Chondrocyte (in vitro differentiated cells): ENCODE results near the gene TMEM17. TPM values are rescaled to one million over a fixed set of nuclear protein-coding genes. Genes with fewer than 3 reads are reported as not detected.

ENCODE experiments used
- DNase-seq: peaks from one replicate; pipeline ENCODE4 v3.0.0; 2021; ENCODE audit warnings: mixed read lengths, low spot score
- H3K27ac Mint-ChIP-seq: one replicate; pipeline ENCODE4 v1.8.0; 2021; ENCODE audit warnings: mild to moderate bottlenecking, moderate library complexity, mixed read lengths; ENCODE audit not compliant: unreplicated experiment
- H3K27me3 Mint-ChIP-seq: 2 replicates; pipeline ENCODE4 v1.8.0; 2021; ENCODE audit warnings: low read depth, mixed read lengths
- H3K36me3 Mint-ChIP-seq: 2 replicates; pipeline ENCODE4 v1.8.0; 2021; ENCODE audit warnings: low read depth, mixed read lengths
- H3K4me1 Mint-ChIP-seq: 2 replicates; pipeline ENCODE4 v1.8.0; 2021; ENCODE audit warnings: low read depth, mild to moderate bottlenecking, mixed read lengths
- H3K4me3 Mint-ChIP-seq: one replicate; pipeline ENCODE4 v1.8.0; 2021; ENCODE audit warnings: mild to moderate bottlenecking, moderate library complexity, mixed read lengths; ENCODE audit not compliant: unreplicated experiment
- H3K9me3 Mint-ChIP-seq: 2 replicates; pipeline ENCODE4 v1.8.0; 2021; ENCODE audit warnings: low read depth, mixed read lengths
- total RNA-seq: library from RNA; stranded (reverse); gene quantifications from 3 replicates; pipeline ENCODE4 v1.2.1, GENCODE V29; 2021
- TF ChIP-seq, protein P1 (sequence below): fragments of 200-600 bp; sonication (generic); IDR thresholded peaks from 2 replicates; pipeline ENCODE4 v1.5.0; 2021; ENCODE audit warnings: antibody characterized with exemption, mild to moderate bottlenecking, moderate library complexity

The TMEM17 gene
- total RNA-seq, 1 donor from 2014 or later, result 3.8 TPM

DNA sequence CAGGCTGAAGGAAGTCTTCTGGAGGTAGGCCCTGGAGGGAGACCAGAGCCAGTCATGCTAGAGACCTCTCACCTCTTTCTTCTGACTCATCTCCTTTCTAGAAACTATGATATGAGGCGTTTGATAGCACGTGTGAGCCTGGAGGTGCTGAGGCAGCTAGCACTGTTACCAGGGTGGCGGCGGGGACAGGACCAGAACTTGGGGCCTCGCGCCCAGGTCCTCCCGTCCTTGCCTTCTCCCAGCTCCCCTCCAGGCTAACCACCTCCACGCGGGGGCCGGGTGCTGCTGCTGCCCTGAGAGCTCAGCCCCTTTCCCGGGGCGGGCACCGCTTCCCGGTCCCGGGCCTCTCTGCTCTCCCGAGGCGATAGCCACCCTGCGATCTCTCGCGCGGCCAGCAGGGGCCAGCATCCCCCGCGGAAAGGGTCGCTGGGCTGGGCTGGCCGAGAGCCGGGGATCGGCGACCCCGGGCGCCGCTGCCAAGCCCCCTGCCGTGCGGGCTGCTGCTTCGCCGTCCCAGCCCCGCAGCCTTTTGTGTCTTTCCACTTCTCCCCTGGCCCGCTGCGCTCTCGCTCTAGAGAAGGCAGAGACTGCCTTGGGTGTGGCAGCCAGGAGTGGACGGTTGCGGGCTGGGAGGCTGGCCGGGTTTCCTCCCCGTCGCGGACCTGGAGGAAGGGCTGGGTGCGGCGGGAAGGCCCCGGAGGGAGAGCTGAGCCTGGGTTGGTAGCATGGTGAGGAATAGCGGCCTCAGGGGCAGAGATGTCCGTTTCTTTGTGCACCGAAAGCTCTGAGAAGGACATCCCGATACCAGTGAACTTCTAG, 49.1 kb downstream of the TMEM17 start:
- peak; percentile 94 for DNase-seq
- H3K27me3 Mint-ChIP-seq, result no peaks in the 10 kb centered on the region
- no peaks in the 10 kb centered on the region for H3K9me3 Mint-ChIP-seq
- TF ChIP-seq, protein P1, sequence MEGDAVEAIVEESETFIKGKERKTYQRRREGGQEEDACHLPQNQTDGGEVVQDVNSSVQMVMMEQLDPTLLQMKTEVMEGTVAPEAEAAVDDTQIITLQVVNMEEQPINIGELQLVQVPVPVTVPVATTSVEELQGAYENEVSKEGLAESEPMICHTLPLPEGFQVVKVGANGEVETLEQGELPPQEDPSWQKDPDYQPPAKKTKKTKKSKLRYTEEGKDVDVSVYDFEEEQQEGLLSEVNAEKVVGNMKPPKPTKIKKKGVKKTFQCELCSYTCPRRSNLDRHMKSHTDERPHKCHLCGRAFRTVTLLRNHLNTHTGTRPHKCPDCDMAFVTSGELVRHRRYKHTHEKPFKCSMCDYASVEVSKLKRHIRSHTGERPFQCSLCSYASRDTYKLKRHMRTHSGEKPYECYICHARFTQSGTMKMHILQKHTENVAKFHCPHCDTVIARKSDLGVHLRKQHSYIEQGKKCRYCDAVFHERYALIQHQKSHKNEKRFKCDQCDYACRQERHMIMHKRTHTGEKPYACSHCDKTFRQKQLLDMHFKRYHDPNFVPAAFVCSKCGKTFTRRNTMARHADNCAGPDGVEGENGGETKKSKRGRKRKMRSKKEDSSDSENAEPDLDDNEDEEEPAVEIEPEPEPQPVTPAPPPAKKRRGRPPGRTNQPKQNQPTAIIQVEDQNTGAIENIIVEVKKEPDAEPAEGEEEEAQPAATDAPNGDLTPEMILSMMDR, result peak; percentile 99
- H3K4me1 Mint-ChIP-seq, result peaks cover 5% of the 10 kb centered on the region
- no peak overlapping the region for H3K27ac Mint-ChIP-seq
- H3K4me3 Mint-ChIP-seq, result peak overlapping the region; percentile 67
- no peaks in the 10 kb centered on the region for H3K36me3 Mint-ChIP-seq

DNA sequence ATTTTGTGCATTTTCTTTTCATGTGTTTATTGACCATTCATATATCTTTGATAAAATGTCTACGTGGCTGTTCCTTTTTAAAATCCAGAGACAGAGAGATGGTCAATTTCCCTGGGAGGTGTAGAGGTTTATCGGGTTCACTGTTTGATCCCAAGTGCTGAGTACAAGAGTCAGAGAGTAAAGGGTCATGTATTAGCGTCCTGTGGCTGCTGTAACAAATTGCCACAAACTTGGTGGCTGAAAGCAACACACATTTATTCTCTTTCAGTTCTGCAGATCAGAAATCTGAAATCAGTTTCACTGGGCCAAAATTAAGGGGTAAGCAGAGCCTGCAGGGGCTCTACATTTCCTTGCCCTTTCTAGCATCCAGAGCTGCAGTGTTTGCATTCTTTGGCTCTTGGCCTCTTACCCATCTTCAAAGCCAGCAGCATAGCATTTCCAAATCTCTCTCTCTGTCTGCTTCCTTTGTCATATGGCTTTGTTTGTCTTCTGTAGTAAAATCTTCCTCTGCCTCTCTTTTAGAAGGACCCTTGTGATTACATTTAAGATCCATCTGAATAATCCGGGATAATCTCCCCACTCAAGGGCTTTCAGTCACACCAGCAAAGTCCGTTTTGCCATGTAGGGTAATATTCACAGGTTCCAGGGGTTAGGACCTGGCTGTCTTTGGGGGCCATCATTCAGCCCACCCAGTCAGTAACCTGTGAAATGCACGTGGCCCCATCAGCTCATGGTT, 49.9 kb downstream of the TMEM17 start:
- no peaks in the 10 kb centered on the region for H3K9me3 Mint-ChIP-seq
- H3K36me3 Mint-ChIP-seq, result no peaks in the 10 kb centered on the region
- DNase-seq, result no peak
- H3K27me3 Mint-ChIP-seq, result no peaks in the 10 kb centered on the region
- TF ChIP-seq, protein P1, result no peak
- peaks cover 5% of the 10 kb centered on the region for H3K4me1 Mint-ChIP-seq
- H3K27ac Mint-ChIP-seq, result no peak overlapping the region
- no peak overlapping the region for H3K4me3 Mint-ChIP-seq

DNA sequence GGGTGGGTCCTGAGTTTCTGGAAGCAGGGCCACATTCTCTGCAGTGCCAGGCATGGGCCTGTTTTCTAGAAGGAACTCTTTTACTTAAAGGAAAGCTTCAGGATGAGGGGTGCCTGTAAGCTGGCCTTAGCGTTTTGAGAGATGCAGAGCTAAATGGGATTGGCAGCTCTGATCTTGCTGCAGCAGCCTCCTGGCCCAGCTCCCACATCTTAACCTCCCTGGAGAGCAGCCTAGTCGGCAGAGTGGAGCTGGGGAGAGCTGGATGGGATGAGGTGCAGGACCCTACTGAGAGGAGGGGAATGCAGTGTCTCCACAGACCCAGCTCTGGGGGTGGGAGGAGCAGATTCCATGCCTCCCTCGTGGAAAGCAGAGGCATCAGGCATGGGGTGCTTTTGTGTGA, 52.0 kb downstream of the TMEM17 start:
- Mint-ChIP-seq H3K4me1 (peaks cover 5% of the 10 kb centered on the region), H3K27me3 (no peaks in the 10 kb centered on the region), H3K9me3 (no peaks in the 10 kb centered on the region), H3K36me3 (no peaks in the 10 kb centered on the region), H3K4me3 (no peak overlapping the region), H3K27ac (no peak overlapping the region)
- TF ChIP-seq, protein P1, result no peak
- DNase-seq, result no peak

DNA sequence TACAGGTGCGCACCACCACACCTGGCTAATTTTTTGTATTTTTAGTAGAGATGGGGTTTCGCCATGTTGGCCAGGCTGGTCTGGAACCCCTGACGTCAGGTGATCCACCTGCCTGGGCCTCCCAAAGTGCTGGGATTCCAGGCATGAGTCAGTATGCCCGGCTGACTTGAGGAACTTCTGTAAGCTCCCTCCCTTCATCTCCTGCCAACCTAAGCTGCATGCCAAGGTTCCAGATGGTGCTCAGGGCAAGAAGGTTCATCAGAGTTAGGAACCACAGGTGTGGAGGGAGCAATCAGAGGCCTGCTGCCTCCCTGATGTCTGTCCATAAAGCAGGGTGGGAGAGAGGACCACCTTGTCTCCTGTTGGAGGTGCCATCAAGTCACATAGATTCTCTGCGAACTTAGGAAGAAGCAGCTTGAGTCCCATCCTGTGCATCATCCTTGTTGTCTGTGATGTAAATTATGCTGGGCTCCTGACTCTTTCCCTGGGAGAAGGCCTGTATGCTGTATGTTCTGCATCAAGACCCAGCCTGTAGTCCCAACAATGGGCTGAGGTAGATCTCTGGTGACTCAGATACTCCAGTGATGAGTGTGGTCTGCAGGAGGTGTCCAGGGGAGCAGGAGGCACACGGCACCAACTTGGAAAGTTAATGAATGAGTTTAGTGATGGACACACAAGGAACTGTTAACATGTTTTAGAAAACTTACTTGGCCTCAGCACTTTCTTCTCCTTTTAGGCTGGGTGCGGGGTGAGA, 53.1 kb downstream of the TMEM17 start:
- Mint-ChIP-seq H3K36me3 (no peaks in the 10 kb centered on the region), H3K27me3 (no peaks in the 10 kb centered on the region), H3K4me3 (no peak overlapping the region), H3K4me1 (peaks cover 5% of the 10 kb centered on the region), H3K27ac (no peak overlapping the region), H3K9me3 (no peaks in the 10 kb centered on the region)
- TF ChIP-seq, protein P1, result no peak
- no peak for DNase-seq

DNA sequence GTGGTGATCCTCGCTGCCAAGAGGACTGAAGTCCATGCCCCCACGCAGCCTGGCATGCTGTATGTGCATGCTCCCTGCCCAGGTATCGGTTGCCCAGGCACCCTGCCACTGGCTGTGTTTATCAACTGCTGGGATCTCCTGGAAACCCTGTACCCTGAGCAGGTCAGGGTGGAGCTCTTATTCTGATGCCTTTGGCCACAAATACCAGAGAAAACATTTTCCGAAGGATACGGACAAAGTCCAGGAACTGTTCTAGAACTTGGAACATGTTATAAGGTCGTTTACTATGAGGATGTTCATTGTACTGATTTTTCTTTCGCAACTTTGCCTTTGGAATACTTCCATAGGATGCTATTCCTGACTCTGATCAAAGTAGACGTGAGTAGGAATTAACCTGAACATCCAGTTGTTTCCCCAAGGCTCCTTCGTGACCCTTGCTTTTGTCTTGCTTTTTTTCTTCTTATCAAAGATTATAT, 55.2 kb downstream of the TMEM17 start:
- H3K9me3 Mint-ChIP-seq, result no peaks in the 10 kb centered on the region
- TF ChIP-seq, protein P1, result no peak
- H3K27me3 Mint-ChIP-seq, result peaks cover 3% of the 10 kb centered on the region
- peaks cover 3% of the 10 kb centered on the region for H3K36me3 Mint-ChIP-seq
- H3K4me3 Mint-ChIP-seq, result no peak overlapping the region
- no peak overlapping the region for H3K27ac Mint-ChIP-seq
- no peaks in the 10 kb centered on the region for H3K4me1 Mint-ChIP-seq
- no peak for DNase-seq
